BE2C (cell line): Measurements from ENCODE around the gene E4F1.
"Not testable (repeated sequence)": the region's sequence is repeated elsewhere in the genome, so short reads cannot be mapped to it uniquely, and the experiment has no call there.

Experiments used
- DNase-seq: peaks from one replicate; pipeline ENCODE4 v3.0.0-alpha.2; 2020
- H3K27me3 ChIP-seq: fragments of 250-450 bp; sonication (Bioruptor Pico); 2 replicates; pipeline ENCODE4 v1.5.1; 2020; ENCODE audit warnings: mild to moderate bottlenecking
- H3K36me3 ChIP-seq: fragments of 250-450 bp; sonication (Bioruptor Pico); 2 replicates; pipeline ENCODE4 v1.5.1; 2020; ENCODE audit warnings: mild to moderate bottlenecking
- H3K4me1 ChIP-seq: fragments of 250-450 bp; sonication (Bioruptor Pico); 2 replicates; pipeline ENCODE4 v1.5.1; 2020
- H3K4me3 ChIP-seq: 2 replicates; pipeline ENCODE4 v1.5.1; 2011; ENCODE audit warnings: low read depth, low read length
- H3K9me3 ChIP-seq: fragments of 250-450 bp; sonication (Bioruptor Pico); 2 replicates; pipeline ENCODE4 v1.5.1; 2020
- CTCF ChIP-seq: IDR thresholded peaks from 2 replicates; pipeline ENCODE4 v1.5.1; 2012; ENCODE audit warnings: mild to moderate bottlenecking, low read depth, low read length

E4F1 gene

GRCh38 chr16:2237102-2237482 lies 13.7 kb downstream of the E4F1 start:
- Histone ChIP-seq H3K4me3 (no peak overlapping the region), H3K4me1 (no peaks in the 10 kb centered on the region), H3K36me3 (peaks cover 35% of the 10 kb centered on the region)

GRCh38 chr16:2237493-2238149 lies 14.2 kb downstream of the E4F1 start:
- TF ChIP-seq CTCF: no peak
- DNase-seq: no peak
- Histone ChIP-seq H3K36me3 (peaks cover 35% of the 10 kb centered on the region), H3K27me3 (no peaks in the 10 kb centered on the region), H3K4me3 (no peak overlapping the region), H3K9me3 (no peaks in the 10 kb centered on the region), H3K4me1 (no peaks in the 10 kb centered on the region)

More at GRCh38 chr16:2237102-2237482, 13.7 kb downstream of the E4F1 start:
- Histone ChIP-seq H3K27me3 (no peaks in the 10 kb centered on the region), H3K9me3 (no peaks in the 10 kb centered on the region)
- no peak for TF ChIP-seq CTCF
- no peak for DNase-seq

- Histone ChIP-seq H3K4me1 (no peaks in the 10 kb centered on the region), H3K9me3 (no peaks in the 10 kb centered on the region), H3K36me3 (peaks cover 35% of the 10 kb centered on the region), H3K27me3 (no peaks in the 10 kb centered on the region), H3K4me3 (no peak overlapping the region)
- no peak for TF ChIP-seq CTCF
- DNase-seq: no peak
Observed at GRCh38 chr16:2238150-2238837, 14.9 kb downstream of the E4F1 start.

- no peaks in the 10 kb centered on the region for H3K4me1 ChIP-seq
Observed at GRCh38 chr16:2238838-2239675, 15.7 kb downstream of the E4F1 start.

GRCh38 chr16:2240331-2240730 lies 16.9 kb downstream of the E4F1 start:
- not testable (repeated sequence) for DNase-seq, H3K4me1 ChIP-seq, H3K9me3 ChIP-seq, H3K4me3 ChIP-seq, H3K27me3 ChIP-seq
- H3K36me3 ChIP-seq: peaks cover 37% of the 10 kb centered on the region

More at GRCh38 chr16:2238838-2239675, 15.7 kb downstream of the E4F1 start:
- Histone ChIP-seq H3K9me3 (no peaks in the 10 kb centered on the region), H3K36me3 (peaks cover 35% of the 10 kb centered on the region), H3K27me3 (no peaks in the 10 kb centered on the region), H3K4me3 (no peak overlapping the region)
- DNase-seq: no peak
- TF ChIP-seq CTCF: no peak

GRCh38 chr16:2242598-2242997 lies 19.2 kb downstream of the E4F1 start:
- Histone ChIP-seq H3K36me3 (peaks cover 54% of the 10 kb centered on the region), H3K4me3 (no peak overlapping the region), H3K27me3 (no peaks in the 10 kb centered on the region)

More at GRCh38 chr16:2242598-2242997, 19.2 kb downstream of the E4F1 start:
- TF ChIP-seq CTCF: no peak
- H3K9me3 ChIP-seq: no peaks in the 10 kb centered on the region
- no peaks in the 10 kb centered on the region for H3K4me1 ChIP-seq
- DNase-seq: no peak
